AML-193 (cell line): ENCODE data around the gene UGT3A1.

ENCODE experiments used
- DNase-seq, 2 experiments: peaks; one replicate each; lab custom pipeline; 2025; lab: John Stamatoyannopoulos, UW

UGT3A1 gene

DNA sequence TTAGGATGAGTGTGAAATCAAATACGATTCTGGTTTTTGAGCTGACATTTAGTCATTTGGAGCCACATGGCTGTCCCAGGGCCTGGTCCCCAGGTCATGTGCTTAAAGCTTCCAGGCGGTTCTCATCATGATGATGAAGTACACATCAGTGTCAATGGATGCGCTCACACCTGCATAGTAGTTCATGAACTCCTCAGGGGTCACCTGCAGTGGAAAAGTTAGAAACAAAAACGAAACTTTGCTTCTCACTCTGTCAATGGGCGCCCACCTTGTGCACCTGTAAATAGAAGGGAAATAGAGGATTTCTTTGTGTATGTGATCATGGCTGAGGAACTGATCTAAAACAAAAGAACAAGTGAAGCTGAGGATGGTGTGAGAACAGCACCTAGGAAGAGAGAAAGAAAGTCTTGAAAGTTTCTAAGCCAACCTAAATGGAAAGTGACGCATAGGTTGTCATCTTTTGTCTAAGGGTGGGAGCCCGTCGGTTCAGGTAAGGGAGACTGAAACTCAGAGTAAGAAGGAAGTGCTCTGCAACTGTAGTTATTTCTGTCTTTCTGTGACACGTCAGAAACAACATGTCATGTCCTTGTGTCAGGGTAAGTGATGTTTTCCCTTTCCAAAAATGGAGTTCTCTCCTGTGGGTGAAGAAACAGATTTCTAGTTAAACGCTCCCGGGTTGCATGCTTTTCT lies 86.6 kb downstream of the UGT3A1 start:
- no peak for DNase-seq

DNA sequence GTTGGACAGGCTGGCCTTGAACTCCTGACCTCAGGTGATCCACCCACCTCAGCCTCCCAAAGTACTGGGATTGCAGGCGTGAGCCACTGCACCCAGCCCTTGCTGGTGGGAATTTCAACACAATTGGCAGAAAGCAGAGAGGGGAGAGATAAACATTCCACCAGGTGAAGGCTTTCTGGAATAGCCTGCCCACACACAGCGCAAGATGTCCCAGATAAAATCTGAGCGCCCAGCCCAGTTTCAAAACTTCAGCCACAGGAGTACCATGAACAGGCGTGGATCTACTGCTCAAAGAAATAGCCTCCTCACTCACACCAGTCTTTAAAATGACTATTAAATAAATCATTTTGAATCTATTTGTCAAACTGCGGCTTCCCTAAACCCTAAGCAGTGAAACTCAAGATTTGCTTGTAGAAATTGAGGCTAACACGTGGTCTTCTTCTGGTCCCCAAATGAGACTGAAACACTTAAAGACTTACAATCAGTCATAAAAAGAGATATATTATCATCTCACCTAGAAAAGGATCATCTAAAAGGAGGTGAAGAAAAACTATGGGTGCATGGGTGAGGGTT lies 87.5 kb downstream of the UGT3A1 start:
- DNase-seq, result no peak

DNA sequence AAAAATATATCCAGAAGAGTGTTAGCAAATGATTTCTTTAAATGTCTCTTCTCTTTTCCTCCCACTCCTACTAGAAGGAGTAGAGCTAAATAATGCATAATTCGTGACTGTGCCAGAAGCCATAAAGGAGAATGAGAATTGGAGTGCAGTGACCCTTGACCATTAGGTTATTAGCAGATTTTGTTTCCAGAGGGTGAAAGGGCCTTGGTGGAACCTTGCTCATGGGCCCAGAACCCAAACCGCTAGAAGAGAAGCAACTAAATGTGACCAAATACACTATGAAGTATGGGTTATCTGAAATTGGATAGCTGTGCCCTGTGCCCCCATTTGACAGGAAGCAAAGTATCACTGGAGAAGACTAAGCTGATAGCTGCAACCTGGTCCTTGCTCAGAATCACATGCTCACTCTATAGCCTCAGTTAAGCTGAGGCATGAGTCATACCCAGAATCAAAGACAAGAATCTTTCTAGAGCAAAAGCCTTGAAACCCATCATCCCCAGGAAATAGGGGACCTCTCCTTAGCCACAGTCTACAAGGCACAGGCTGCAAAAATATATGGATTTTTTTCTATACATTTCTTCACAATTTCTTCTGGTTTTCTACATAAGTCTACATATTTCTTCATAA lies 89.0 kb downstream of the UGT3A1 start:
- no peak for DNase-seq
